B cell (primary cell): ENCODE data around the gene SPOP. TPM values are rescaled to one million over a fixed set of nuclear protein-coding genes. Genes with fewer than 3 reads are reported as not detected.

Source experiments
- ATAC-seq: fragments of 200-7000 bp; cut with Tn5 transposase; one replicate; pipeline ENCODE4 v1.10.0; 2021; ENCODE audit warnings: low read depth, mild to moderate bottlenecking, moderate number of reproducible peaks, moderate library complexity
- CTCF ChIA-PET: fragments of 350-600 bp; sonication (Branson Sonifier 250); formaldehyde crosslinking; loops from one replicate; lab custom pipeline; 2021; ENCODE audit warnings: antibody characterized with exemption, inconsistent platforms; lab: Charles Lee
- POLR2A ChIA-PET: fragments of 350-600 bp; sonication (Branson Sonifier 250); formaldehyde crosslinking; loops from one replicate; lab custom pipeline; 2021; ENCODE audit warnings: antibody characterized with exemption; lab: Charles Lee
- DNase-seq: peaks from one replicate; pipeline ENCODE4 v3.0.0; 2013
- H2AFZ ChIP-seq: 2 replicates; pipeline ENCODE4 v1.6.1; 2012; ENCODE audit warnings: mild to moderate bottlenecking, low read depth, low read length; ENCODE audit not compliant: insufficient read depth, poor library complexity, severe bottlenecking
- H3K27ac ChIP-seq, 2 donors: 1 replicate in 1 of 2; 2 replicates in 1 of 2; pipeline ENCODE4 v1.5.1; 2012 to 2013; ENCODE audit warnings: low read length in 2 of 2, mild to moderate bottlenecking in 2 of 2, moderate library complexity in 1 of 2
- H3K27me3 ChIP-seq, 4 experiments: fragments of 200-600 bp in 1 of 4; sonication (generic) in 1 of 4; replicated peaks in 1 of 4; 1 replicate in 2 of 4; 2 replicates in 2 of 4; pipeline versions ENCODE4 v1.6.1 to v1.7.0; 2013 to 2016; ENCODE audit warnings: low read length in 3 of 4, mild to moderate bottlenecking in 2 of 4, mixed read lengths in 1 of 4, moderate library complexity in 1 of 4; ENCODE audit not compliant: insufficient read depth in 4 of 4, control insufficient read depth in 3 of 4; ENCODE audit errors: control extremely low read depth in 1 of 4
- H3K36me3 ChIP-seq, 2 experiments: replicated peaks in 1 of 2; 1 replicate in 1 of 2; 2 replicates in 1 of 2; pipeline versions ENCODE4 v1.6.1 to v1.7.1; 2013; ENCODE audit warnings: low read length in 1 of 2; ENCODE audit not compliant: insufficient read depth in 2 of 2, control insufficient read depth in 1 of 2; ENCODE audit errors: control extremely low read depth in 1 of 2, extremely low read depth in 1 of 2
- H3K4me1 ChIP-seq, 2 donors: fragments of 200-600 bp in 1 of 2; sonication (generic) in 1 of 2; 1 replicate in 1 of 2; 2 replicates in 1 of 2; pipeline versions ENCODE4 v1.5.1 to v1.6.1; 2013 to 2017; ENCODE audit warnings: low read length in 2 of 2; ENCODE audit not compliant: control insufficient read depth in 2 of 2, insufficient read depth in 2 of 2
- H3K4me2 ChIP-seq: replicated peaks from 2 replicates; pipeline ENCODE3; 2012; ENCODE audit warnings: mild to moderate bottlenecking, low read depth, low read length; ENCODE audit not compliant: poor library complexity, severe bottlenecking
- H3K4me3 ChIP-seq, 5 experiments: fragments of 200-600 bp in 1 of 5; sonication (generic) in 1 of 5; 1 replicate in 3 of 5; 2 replicates in 2 of 5; pipeline versions ENCODE4 v1.5.1 to v1.7.0; 2011 to 2016; ENCODE audit warnings: low read length in 4 of 5, mild to moderate bottlenecking in 4 of 5, low read depth in 2 of 5, control low read depth in 1 of 5, moderate library complexity in 1 of 5; ENCODE audit not compliant: insufficient read depth in 1 of 5; ENCODE audit errors: control extremely low read depth in 1 of 5, extremely low read depth in 1 of 5
- H3K79me2 ChIP-seq: fragments of 200-600 bp; sonication (generic); one replicate; pipeline ENCODE4 v1.6.0; 2016; ENCODE audit warnings: low read length; ENCODE audit not compliant: control insufficient read depth, insufficient read depth
- H3K9ac ChIP-seq: fragments of 200-600 bp; sonication (generic); 2 replicates; pipeline ENCODE4 v1.6.1; 2017; ENCODE audit warnings: mild to moderate bottlenecking, low read length, moderate library complexity
- H3K9me3 ChIP-seq, 3 donors: one replicate each; pipeline versions ENCODE4 v1.6.1 to v1.7.1; 2013; ENCODE audit warnings: low read length in 2 of 3; ENCODE audit not compliant: control insufficient read depth in 2 of 3, insufficient read depth in 1 of 3; ENCODE audit errors: control extremely low read depth in 1 of 3
- H4K20me1 ChIP-seq: 2 replicates; pipeline ENCODE4 v1.6.0; 2012; ENCODE audit warnings: mild to moderate bottlenecking, low read length; ENCODE audit not compliant: insufficient read depth, control insufficient read depth, poor library complexity, severe bottlenecking
- H3K27ac Mint-ChIP-seq: one replicate; pipeline ENCODE4 v1.8.0; 2021; ENCODE audit warnings: mixed read lengths
- H3K27me3 Mint-ChIP-seq: one replicate; pipeline ENCODE4 v1.8.0; 2021; ENCODE audit warnings: mixed read lengths
- H3K4me1 Mint-ChIP-seq: one replicate; pipeline ENCODE4 v1.8.0; 2021; ENCODE audit warnings: mixed read lengths
- H3K4me3 Mint-ChIP-seq: one replicate; pipeline ENCODE4 v1.8.0; 2021; ENCODE audit warnings: mixed read lengths
- H3K9me3 Mint-ChIP-seq: one replicate; pipeline ENCODE4 v1.8.0; 2022; ENCODE audit warnings: mixed read lengths; ENCODE audit not compliant: insufficient read depth
- EZH2 ChIP-seq: IDR thresholded peaks from 2 replicates; pipeline ENCODE4 v1.6.1; 2012; ENCODE audit warnings: borderline replicate concordance, low read depth, mild to moderate bottlenecking, moderate library complexity, low read length; ENCODE audit not compliant: insufficient read depth, poor library complexity, severe bottlenecking
- WGBS: methylation state at CpG from one replicate; pipeline ENCODE4 v1.1.5; 2013; ENCODE audit warnings: missing lambda C conversion rate; ENCODE audit not compliant: insufficient coverage; 5-methylcytosine and 5-hydroxymethylcytosine counted together
- intact Hi-C: fragments of 100-400 bp; cut with micrococcal nuclease; formaldehyde crosslinking; loops from one replicate; pipeline ENCODE4 v1.10.0; 2022
- polyA plus RNA-seq: library from polyadenylated mRNA; depleted of rRNA; stranded (reverse); fragments of >200 nt; gene quantifications from 2 replicates; pipeline ENCODE4 v1.2.3, GENCODE V29; 2012
- total RNA-seq, 2 donors: library from RNA; stranded (reverse); fragments of 120-200 nt in 1 of 2; gene quantifications; 1 replicate in 1 of 2; 2 replicates in 1 of 2; pipeline versions ENCODE4 v1.2.3 to v1.2.4, GENCODE V29; 2013 to 2022
- TF ChIP-seq, protein P1 (sequence below): fragments of 200-600 bp; IDR thresholded peaks from one replicate; pipeline ENCODE4 v1.8.0; 2022; ENCODE audit warnings: antibody characterized with exemption, mild to moderate bottlenecking

Gene SPOP
- total and polyA plus RNA-seq, 2 donors (not counting 1 experiment from before 2014, with no cell fraction given): 27.0 to 72.1 TPM

DNA sequence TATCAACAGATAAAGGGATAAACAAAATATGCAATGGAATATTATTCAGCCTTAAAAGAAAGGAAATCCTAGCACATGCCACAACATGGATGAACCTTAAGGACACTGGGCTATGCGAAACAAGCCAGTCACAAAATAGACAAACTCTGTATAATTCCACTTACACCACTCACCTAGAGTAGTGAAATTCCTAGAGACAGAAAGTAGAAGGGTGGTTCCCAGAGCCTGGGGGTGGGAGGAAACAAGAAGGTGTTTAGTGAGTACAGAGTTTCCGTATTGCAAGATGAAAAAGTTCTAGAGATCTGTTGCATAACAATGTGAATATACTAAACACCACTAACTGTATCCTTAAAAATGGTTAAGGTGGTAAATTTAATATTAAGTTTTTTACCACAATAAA lies 10.0 kb downstream of the SPOP start:
- Mint-ChIP-seq H3K9me3 (no peaks in the 10 kb centered on the region), H3K27ac (no peak overlapping the region), H3K4me3 (no peak overlapping the region), H3K27me3 (no peaks in the 10 kb centered on the region), H3K4me1 (peaks cover 36% of the 10 kb centered on the region)
- TF ChIP-seq, protein P1, sequence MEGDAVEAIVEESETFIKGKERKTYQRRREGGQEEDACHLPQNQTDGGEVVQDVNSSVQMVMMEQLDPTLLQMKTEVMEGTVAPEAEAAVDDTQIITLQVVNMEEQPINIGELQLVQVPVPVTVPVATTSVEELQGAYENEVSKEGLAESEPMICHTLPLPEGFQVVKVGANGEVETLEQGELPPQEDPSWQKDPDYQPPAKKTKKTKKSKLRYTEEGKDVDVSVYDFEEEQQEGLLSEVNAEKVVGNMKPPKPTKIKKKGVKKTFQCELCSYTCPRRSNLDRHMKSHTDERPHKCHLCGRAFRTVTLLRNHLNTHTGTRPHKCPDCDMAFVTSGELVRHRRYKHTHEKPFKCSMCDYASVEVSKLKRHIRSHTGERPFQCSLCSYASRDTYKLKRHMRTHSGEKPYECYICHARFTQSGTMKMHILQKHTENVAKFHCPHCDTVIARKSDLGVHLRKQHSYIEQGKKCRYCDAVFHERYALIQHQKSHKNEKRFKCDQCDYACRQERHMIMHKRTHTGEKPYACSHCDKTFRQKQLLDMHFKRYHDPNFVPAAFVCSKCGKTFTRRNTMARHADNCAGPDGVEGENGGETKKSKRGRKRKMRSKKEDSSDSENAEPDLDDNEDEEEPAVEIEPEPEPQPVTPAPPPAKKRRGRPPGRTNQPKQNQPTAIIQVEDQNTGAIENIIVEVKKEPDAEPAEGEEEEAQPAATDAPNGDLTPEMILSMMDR: no peak
- no peak for TF ChIP-seq EZH2
- no CpG with 5 or more reads among the region's 2 CpGs for WGBS
- ATAC-seq: no peak
- Histone ChIP-seq H3K4me3 (no peak overlapping the region), H3K4me1 (peaks cover 6 to 11% of the 10 kb centered on the region in 2 donors), H3K9me3 (no peaks in the 10 kb centered on the region), H3K36me3 (peaks cover 4 to 25% of the 10 kb centered on the region in 2 experiments), H4K20me1 (peaks cover 60% of the 10 kb centered on the region), H3K79me2 (peaks cover 99% of the 10 kb centered on the region), H2AFZ (no peak overlapping the region), H3K9ac (no peak overlapping the region), H3K27me3 (no peaks in the 10 kb centered on the region), H3K27ac (no peak overlapping the region), H3K4me2 (no peak overlapping the region)
- no peak for DNase-seq
- intact Hi-C loops: no loop called here
- CTCF ChIA-PET: interaction anchor here (0.7 kb wide), 1 partner anchor 31 kb away, joined by 3 read pairs; no protein-coding TSS in a partner anchor
- POLR2A ChIA-PET: no interaction called here

DNA sequence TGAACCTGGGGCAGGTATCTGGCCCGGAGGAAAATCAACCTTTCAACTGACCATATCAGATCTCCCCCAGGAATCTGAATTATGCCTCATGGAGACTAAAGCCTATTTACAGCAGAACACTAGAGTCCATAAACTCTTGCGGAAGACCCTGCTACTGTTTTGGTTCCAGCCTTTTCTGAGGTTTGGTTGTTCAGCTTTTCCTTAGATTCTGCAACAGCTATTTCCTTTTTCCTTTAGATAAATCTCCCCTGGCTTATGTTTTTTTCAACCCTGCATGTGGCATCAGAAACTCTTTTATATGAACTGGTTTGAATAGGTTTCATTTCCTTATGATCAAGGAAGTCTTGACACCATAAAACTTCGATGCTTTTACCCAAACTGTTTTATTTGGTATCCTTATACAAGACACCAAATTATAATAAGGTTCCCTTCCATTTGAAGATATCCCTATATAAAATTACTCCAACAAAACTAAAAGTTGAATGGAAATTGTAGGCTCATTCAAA lies 13.1 kb downstream of the SPOP start:
- TF ChIP-seq, protein P1: no peak
- no peak for TF ChIP-seq EZH2
- Mint-ChIP-seq H3K9me3 (no peaks in the 10 kb centered on the region), H3K27ac (peak overlapping the region; percentile 0), H3K4me1 (peaks cover 37% of the 10 kb centered on the region), H3K27me3 (no peaks in the 10 kb centered on the region), H3K4me3 (no peak overlapping the region)
- peaks cover 64% of the 10 kb centered on the region for H4K20me1 ChIP-seq
- H3K4me3 ChIP-seq: no peak overlapping the region
- H3K4me1 ChIP-seq: peaks cover 6 to 8% of the 10 kb centered on the region in 2 donors
- intact Hi-C loops: no loop called here
- no peaks in the 10 kb centered on the region for H3K27me3 ChIP-seq
- no peak for DNase-seq
- peaks cover 99% of the 10 kb centered on the region for H3K79me2 ChIP-seq
- H2AFZ ChIP-seq: no peak overlapping the region
- 97% methylated on average over 2 of the region's 3 CpGs for WGBS
- H3K9me3 ChIP-seq: no peaks in the 10 kb centered on the region
- ChIA-PET CTCF (no interaction called here), POLR2A (interaction anchor here (0.6 kb wide), 1 partner anchor 1087 kb away, joined by 3 read pairs; no protein-coding TSS in a partner anchor)
- H3K36me3 ChIP-seq: peaks cover under 1 to 26% of the 10 kb centered on the region in 2 experiments
- peak overlapping the region; percentile 9 for H3K4me2 ChIP-seq
- ATAC-seq: no peak
- peak overlapping the region in 1 of 2 donors; percentile 63 for H3K27ac ChIP-seq
- H3K9ac ChIP-seq: no peak overlapping the region
